GM12878 (cell line): Measurements from ENCODE around the gene CWF19L1. TPM values are rescaled to one million over a fixed set of nuclear protein-coding genes. Genes with fewer than 3 reads are reported as not detected.

Source experiments
- ATAC-seq: fragments of 200-7000 bp; cut with Tn5 transposase; 3 replicates; pipeline ENCODE4 v1.9.1; 2020; ENCODE audit warnings: mild to moderate bottlenecking, moderate library complexity
- BruUV-seq: library from RNA; stranded (reverse); fragments of 400-500 nt; replicated peaks from 2 replicates; lab custom pipeline; 2021; lab: Mats Ljungman, UMichigan
- CTCF ChIA-PET: fragments of 300-600 bp; sonication (Branson Sonifier 250); formaldehyde crosslinking; extraction: SDS; loops from one replicate; lab custom pipeline; 2021; ENCODE audit warnings: inconsistent platforms; lab: Yijun Ruan, JAX
- POLR2A ChIA-PET: fragments of 350-600 bp; formaldehyde crosslinking; extraction: SDS; loops from one replicate; lab custom pipeline; 2021; ENCODE audit warnings: inconsistent platforms; lab: Charles Lee
- RAD21 ChIA-PET: fragments of 300-600 bp; sonication (Branson Sonifier 250); formaldehyde crosslinking; loops from one replicate; lab custom pipeline; 2023; ENCODE audit warnings: antibody characterized with exemption; ENCODE audit not compliant: unreplicated experiment; lab: Charles Lee
- SMC1A ChIA-PET: fragments of 300-600 bp; sonication (Branson Sonifier 250); formaldehyde crosslinking; loops from one replicate; lab custom pipeline; 2023; ENCODE audit not compliant: unreplicated experiment, uncharacterized antibody; lab: Charles Lee
- DNase-seq: peaks from one replicate; pipeline ENCODE4 v3.0.0-alpha.2; 2011; ENCODE audit warnings: low read depth, low spot score
- FAIRE-seq: peaks from 3 replicates; lab custom pipeline; 2011; peaks lifted over from hg19 to GRCh38; lab: Jason Lieb, UNC
- H2AFZ ChIP-seq: 2 replicates; pipeline ENCODE4 v1.6.0; 2011; ENCODE audit warnings: low read depth, low read length, control low read depth; ENCODE audit not compliant: control insufficient read depth
- H3K27ac ChIP-seq: 2 replicates; pipeline ENCODE4 v1.5.1; 2011; ENCODE audit warnings: control low read depth; ENCODE audit not compliant: control insufficient read depth, insufficient read depth
- H3K27me3 ChIP-seq, 2 experiments: replicated peaks in 1 of 2; 2 replicates each; pipeline versions ENCODE4 v1.6.0 to v1.6.1; 2011; ENCODE audit warnings: low read length in 1 of 2; ENCODE audit not compliant: control insufficient read depth in 2 of 2, insufficient read depth in 2 of 2
- H3K36me3 ChIP-seq, 2 experiments: 2 replicates each; pipeline ENCODE4 v1.5.1; 2011; ENCODE audit warnings: low read length in 1 of 2; ENCODE audit not compliant: control insufficient read depth in 2 of 2, insufficient read depth in 2 of 2
- H3K4me1 ChIP-seq: 2 replicates; pipeline ENCODE4 v1.6.1; 2011; ENCODE audit warnings: mild to moderate bottlenecking, low read length, moderate library complexity, mixed read lengths; ENCODE audit not compliant: control insufficient read depth, insufficient read depth
- H3K4me2 ChIP-seq: 2 replicates; pipeline ENCODE4 v1.6.0; 2011; ENCODE audit warnings: control low read depth; ENCODE audit not compliant: control insufficient read depth, insufficient read depth
- H3K4me3 ChIP-seq: fragments of 200-600 bp; sonication (generic); 2 replicates; pipeline ENCODE4 v1.5.1; 2016
- H3K79me2 ChIP-seq: 2 replicates; pipeline ENCODE4 v1.6.0; 2011; ENCODE audit warnings: low read length; ENCODE audit not compliant: control insufficient read depth, insufficient read depth
- H3K9ac ChIP-seq: 2 replicates; pipeline ENCODE4 v1.8.0; 2011; ENCODE audit warnings: low read length, control low read depth, mixed read lengths; ENCODE audit not compliant: control insufficient read depth, insufficient read depth
- H3K9me3 ChIP-seq: replicated peaks from 3 replicates; pipeline ENCODE4 v1.5.1; 2011; ENCODE audit warnings: mild to moderate bottlenecking, low read length; ENCODE audit not compliant: control insufficient read depth, insufficient read depth
- H4K20me1 ChIP-seq: 2 replicates; pipeline ENCODE4 v1.6.0; 2011; ENCODE audit not compliant: control insufficient read depth, insufficient read depth
- ATF7 ChIP-seq: fragments of 450-650 bp; IDR thresholded peaks from 2 replicates; pipeline ENCODE4 v1.6.1; 2016; ENCODE audit warnings: low read depth, mild to moderate bottlenecking
- E2F4 ChIP-seq: IDR thresholded peaks from 2 replicates; pipeline ENCODE4 v1.6.1; 2012; ENCODE audit warnings: low read depth, low read length, improper control_type of control experiment
- E4F1 ChIP-seq: fragments of 450-650 bp; IDR thresholded peaks from 2 replicates; pipeline ENCODE4 v1.6.1; 2018; ENCODE audit warnings: borderline replicate concordance, mild to moderate bottlenecking; ENCODE audit not compliant: partially characterized antibody
- JUND ChIP-seq: IDR thresholded peaks from 2 replicates; pipeline ENCODE4 v1.6.1; 2012; ENCODE audit warnings: low read depth, mild to moderate bottlenecking, low read length, improper control_type of control experiment, moderate library complexity
- MTA2 ChIP-seq: fragments of 450-650 bp; IDR thresholded peaks from 2 replicates; pipeline ENCODE4 v1.6.1; 2016; ENCODE audit warnings: low read depth, mild to moderate bottlenecking, moderate library complexity
- PML ChIP-seq: IDR thresholded peaks from 2 replicates; pipeline ENCODE4 v1.6.1; 2012; ENCODE audit warnings: low read length, inconsistent platforms
- RAD51 ChIP-seq: fragments of 450-650 bp; IDR thresholded peaks from 2 replicates; pipeline ENCODE4 v1.6.1; 2016; ENCODE audit warnings: moderate library complexity, mild to moderate bottlenecking, inconsistent platforms
- ZBTB40 ChIP-seq: fragments of 450-650 bp; IDR thresholded peaks from 2 replicates; pipeline ENCODE4 v1.6.1; 2016; ENCODE audit warnings: mild to moderate bottlenecking, moderate library complexity, borderline replicate concordance
- ZNF207 ChIP-seq: fragments of 450-650 bp; IDR thresholded peaks from 2 replicates; pipeline ENCODE4 v1.6.1; 2014; ENCODE audit warnings: antibody characterized with exemption, mild to moderate bottlenecking, borderline replicate concordance
- ZNF687 ChIP-seq: fragments of 450-650 bp; IDR thresholded peaks from 2 replicates; pipeline ENCODE4 v1.6.1; 2017; ENCODE audit warnings: mild to moderate bottlenecking, moderate library complexity
- ZZZ3 ChIP-seq: IDR thresholded peaks from 2 replicates; pipeline ENCODE4 v1.6.1; 2011; ENCODE audit warnings: low read depth; ENCODE audit not compliant: control insufficient read depth, insufficient read length
- WGBS: methylation state at CpG from one replicate; pipeline ENCODE4 v1.1.6; 2016; ENCODE audit warnings: low lambda C conversion rate; ENCODE audit not compliant: insufficient replicate concordance, insufficient coverage; ENCODE audit errors: missing lambda C conversion rate; 5-methylcytosine and 5-hydroxymethylcytosine counted together
- in situ Hi-C: fragments of 300-500 bp; cut with MboI; formaldehyde crosslinking; loops from 9 replicates; pipeline ENCODE4 v1.14.3; 2018; ENCODE audit warnings: mixed read lengths
- intact Hi-C: fragments of 100-400 bp; cut with micrococcal nuclease; formaldehyde crosslinking; loops from one replicate; pipeline ENCODE4 v1.14.2; 2022; ENCODE audit not compliant: unreplicated experiment
- polyA plus RNA-seq, 11 experiments: library from polyadenylated mRNA; depleted of rRNA in 4 of 11; unstranded in 6 of 11; stranded (reverse) in 5 of 11; fragments of >200 nt; fragmentation: Nextera tagmentation in 4 of 11; fragmentation: Illumina TruSeq in 1 of 11; extraction: Ambion mirVana in 4 of 11; extraction: Trizol in 1 of 11; gene quantifications; 1 replicate in 1 of 11; 2 replicates in 10 of 11; pipeline versions ENCODE4 v1.2.1 to v1.2.3, GENCODE V29; 2011 to 2016; ENCODE audit warnings: inconsistent platforms in 2 of 11, missing spikeins in 2 of 11, low read depth in 1 of 11
- total RNA-seq, 4 experiments: library from RNA; depleted of rRNA in 3 of 4; stranded (reverse); fragments of >200 nt in 3 of 4; fragmentation: Illumina TruSeq in 1 of 4; extraction: Trizol in 1 of 4; gene quantifications; 2 replicates each; pipeline versions ENCODE4 v1.2.1 to v1.2.3, GENCODE V29; 2013 to 2021

The CWF19L1 gene
- total and polyA plus RNA-seq, 10 of the 15 experiments (the other 5 are each of a cell fraction or from before 2014, with no cell fraction given): 30.2 to 51.7 (median 38.1) TPM

GRCh38 chr10:100229819-100230422 lies 37.5 kb downstream of the CWF19L1 start:
- SMC1A ChIA-PET: no interaction called here
- POLR2A ChIA-PET: interaction anchor here (0.6 kb wide), 1 partner anchor 1144 kb away, joined by 3 read pairs; no protein-coding TSS in a partner anchor
- CTCF ChIA-PET: interaction anchor here (1.9 kb wide), 1 partner anchor 11 kb away, joined by 5 read pairs; no protein-coding TSS in a partner anchor
- TF ChIP-seq PML (peak; percentile 17; the same call in 1 of the 2 replicates), JUND (no peak), ZNF207 (no peak), ZZZ3 (no peak), RAD51 (no peak), E4F1 (no peak), ZBTB40 (peak; percentile 63; the same call in 1 of the 2 replicates), ZNF687 (no peak), ATF7 (no peak), E2F4 (no peak), MTA2 (no peak)

More at GRCh38 chr10:100229819-100230422, 37.5 kb downstream of the CWF19L1 start:
- Histone ChIP-seq H3K79me2 (peaks cover 29% of the 10 kb centered on the region), H3K4me1 (peaks cover 3% of the 10 kb centered on the region; the same call in 1 of the 2 replicates), H3K9ac (peak overlapping the region; percentile 87), H2AFZ (peak overlapping the region; percentile 99), H3K9me3 (no peaks in the 10 kb centered on the region), H3K4me3 (peak overlapping the region; percentile 86), H3K27me3 (no peaks in the 10 kb centered on the region), H3K27ac (peak overlapping the region; percentile 87), H3K4me2 (peak overlapping the region; percentile 98), H3K36me3 (peaks cover 1 to 21% of the 10 kb centered on the region in 2 experiments), H4K20me1 (no peaks in the 10 kb centered on the region)
- in situ Hi-C loops: no loop called here
- TSS peak; percentile 93 for BruUV-seq
- intact Hi-C loops: loop anchor here (10.0 kb wide), 1 partner anchor 375 kb away; no protein-coding TSS in a partner anchor
- 69% methylated on average over 21 of the region's 21 CpGs for WGBS
- RAD21 ChIA-PET: no interaction called here
- FAIRE-seq (peak; percentile 62), DNase-seq (no peak), ATAC-seq (no peak)
